HG03066 (cell line): ENCODE results near the gene XYLT1.

Experiments used
- ATAC-seq: cut with Tn5 transposase; IDR thresholded peaks from one replicate; pipeline ENCODE4 v1.9.1; 2021; ENCODE audit warnings: low read depth; ENCODE audit not compliant: unreplicated experiment

XYLT1 gene

GRCh38 chr16:17407321-17407720, 63.4 kb downstream of the XYLT1 start:
- no peak for ATAC-seq

- ATAC-seq: no peak
These were observed 65.6 kb downstream of the XYLT1 start for GRCh38 chr16:17404941-17405689.

GRCh38 chr16:17403859-17404545, 66.8 kb downstream of the XYLT1 start:
- no peak for ATAC-seq

- ATAC-seq: no peak
These were observed 67.5 kb downstream of the XYLT1 start for GRCh38 chr16:17403156-17403809.

GRCh38 chr16:17397499-17397891, 73.3 kb downstream of the XYLT1 start:
- ATAC-seq: no peak

GRCh38 chr16:17396762-17397498, 73.8 kb downstream of the XYLT1 start:
- no peak for ATAC-seq

- no peak for ATAC-seq
These were observed 74.8 kb downstream of the XYLT1 start for GRCh38 chr16:17395849-17396480.

GRCh38 chr16:17392857-17393692, 77.7 kb downstream of the XYLT1 start:
- no peak for ATAC-seq

- no peak for ATAC-seq
These were observed 78.5 kb downstream of the XYLT1 start for GRCh38 chr16:17392127-17392856.

GRCh38 chr16:17391715-17392114, 79.0 kb downstream of the XYLT1 start:
- ATAC-seq: no peak

GRCh38 chr16:17389384-17389783, 81.4 kb downstream of the XYLT1 start:
- no peak for ATAC-seq

- no peak for ATAC-seq
These were observed 83.5 kb downstream of the XYLT1 start for GRCh38 chr16:17387256-17387655.

- no peak for ATAC-seq
These were observed 84.5 kb downstream of the XYLT1 start for GRCh38 chr16:17386229-17386628.

GRCh38 chr16:17384471-17384870, 86.3 kb downstream of the XYLT1 start:
- no peak for ATAC-seq

GRCh38 chr16:17382949-17383863, 87.6 kb downstream of the XYLT1 start:
- ATAC-seq: no peak

- no peak for ATAC-seq
These were observed 88.2 kb downstream of the XYLT1 start for GRCh38 chr16:17382514-17382913.

GRCh38 chr16:17381784-17382183, 89.0 kb downstream of the XYLT1 start:
- ATAC-seq: no peak

- no peak for ATAC-seq
These were observed 90.1 kb downstream of the XYLT1 start for GRCh38 chr16:17380613-17381012.
